ENCODE results near the gene PDE4D. TPM values are rescaled to one million over a fixed set of nuclear protein-coding genes. Genes with fewer than 3 reads are reported as not detected.
A peak's percentile ranks its signal among the peaks of the same experiment; 100 is the strongest.

The PDE4D gene
- total RNA-seq, 1 donor from 2014 or later: 47.7 TPM

DNA sequence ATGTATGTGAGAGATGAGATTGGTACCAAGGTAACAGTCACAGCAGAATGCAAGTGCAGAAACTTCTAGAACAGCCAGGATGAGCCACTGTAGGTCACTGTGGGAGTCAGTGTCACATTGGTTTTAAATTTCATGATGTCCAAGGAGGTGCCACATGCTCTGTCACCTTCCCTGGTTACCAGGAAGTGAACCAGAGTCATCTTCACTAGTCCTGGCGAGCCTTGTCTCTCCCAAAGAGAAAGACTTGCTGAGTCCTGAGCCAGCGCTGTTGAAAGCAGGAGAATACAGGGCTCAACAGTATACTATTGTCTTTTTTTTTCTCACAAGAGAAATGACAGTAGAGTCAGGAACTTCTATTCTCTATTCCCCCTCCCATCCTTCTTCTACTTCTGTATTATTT lies 695.2 kb downstream of the PDE4D start:
- Mint-ChIP-seq H3K4me3 (no peak overlapping the region), H3K4me1 (peaks cover 3% of the 10 kb centered on the region), H3K9me3 (no peaks in the 10 kb centered on the region), H3K36me3 (ENCODE audit: low read depth) (no peaks in the 10 kb centered on the region), H3K27me3 (peaks cover 19% of the 10 kb centered on the region), H3K27ac (no peak overlapping the region)
- DNase-seq: no peak
- intact Hi-C loops (cut with micrococcal nuclease): no loop called here

DNA sequence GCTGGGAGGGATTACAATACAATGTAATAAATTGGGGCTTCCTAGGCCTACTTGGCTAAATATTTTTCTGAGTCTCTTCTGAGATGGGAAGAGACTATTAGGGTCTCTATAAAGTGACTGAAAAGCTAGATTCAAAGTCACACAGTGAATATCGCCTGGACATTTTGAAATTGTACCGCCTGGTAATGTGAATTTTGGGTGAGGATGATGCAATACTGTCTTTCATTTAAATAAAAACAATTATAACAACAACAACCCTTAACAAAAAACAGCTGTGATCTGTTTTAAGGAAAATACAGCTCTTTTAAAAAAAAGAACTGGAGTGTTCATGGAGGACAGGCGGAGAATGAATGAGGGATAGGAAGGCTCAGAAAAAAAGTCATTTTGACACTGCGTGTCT lies 695.6 kb downstream of the PDE4D start:
- Mint-ChIP-seq H3K27me3 (peaks cover 19% of the 10 kb centered on the region), H3K9me3 (no peaks in the 10 kb centered on the region), H3K4me3 (no peak overlapping the region), H3K27ac (no peak overlapping the region), H3K36me3 (ENCODE audit: low read depth) (no peaks in the 10 kb centered on the region), H3K4me1 (peaks cover 3% of the 10 kb centered on the region)
- intact Hi-C loops (cut with micrococcal nuclease): no loop called here
- DNase-seq: no peak

DNA sequence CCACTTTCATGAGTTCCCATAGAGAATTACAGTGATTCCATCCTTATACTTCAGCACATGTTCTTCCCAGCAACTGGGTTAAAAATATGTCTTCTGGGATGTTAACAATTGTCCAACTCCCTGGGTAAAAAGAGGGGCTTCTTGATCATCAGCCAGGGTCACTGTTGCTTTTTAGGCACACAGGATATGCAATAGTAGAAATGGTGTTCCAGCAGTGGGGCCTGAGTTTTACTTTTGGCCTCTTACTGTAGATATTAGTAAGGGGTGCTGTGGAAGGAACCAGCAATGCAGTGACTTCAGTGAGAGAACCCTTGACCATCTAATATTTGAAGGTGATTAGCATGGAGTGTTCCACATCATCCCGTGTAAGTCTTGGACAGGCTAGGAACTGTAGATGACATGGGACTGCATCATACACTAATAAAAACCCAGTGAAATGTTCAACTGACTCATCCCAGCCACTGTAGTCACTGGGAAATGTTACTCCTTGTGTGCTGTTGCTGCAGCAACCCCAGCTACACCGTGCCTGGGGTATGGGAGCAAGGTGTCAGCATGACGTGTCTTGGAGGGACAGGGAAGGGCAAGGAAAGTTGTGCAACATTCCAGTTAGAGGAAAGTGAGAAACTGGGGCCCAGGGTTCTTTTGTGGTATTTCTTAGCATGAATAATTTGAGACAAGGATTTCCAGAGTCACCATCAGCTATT lies 699.8 kb downstream of the PDE4D start:
- Mint-ChIP-seq H3K27ac (no peak overlapping the region), H3K9me3 (no peaks in the 10 kb centered on the region), H3K4me1 (peaks cover 3% of the 10 kb centered on the region), H3K27me3 (peaks cover 28% of the 10 kb centered on the region), H3K36me3 (ENCODE audit: low read depth) (no peaks in the 10 kb centered on the region), H3K4me3 (no peak overlapping the region)
- intact Hi-C loops (cut with micrococcal nuclease): no loop called here
- DNase-seq: no peak

DNA sequence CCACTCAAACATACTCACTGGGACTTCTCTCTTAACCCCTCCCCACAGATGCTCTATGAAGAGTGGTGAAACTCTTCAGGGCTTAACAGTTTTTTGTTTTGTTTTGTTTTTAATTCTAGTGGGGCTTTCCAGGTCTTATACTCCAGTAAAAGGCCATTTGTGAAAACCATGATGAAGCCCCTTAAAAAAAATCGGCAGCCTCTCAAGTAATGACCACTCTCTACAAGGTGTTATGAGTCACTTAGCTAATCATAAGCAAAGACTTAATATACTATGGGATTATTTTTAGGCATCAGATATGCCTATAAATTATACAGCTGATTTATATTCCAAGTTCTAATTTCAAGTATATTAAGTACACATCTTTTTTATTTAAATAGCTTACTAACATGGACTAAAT lies 702.8 kb downstream of the PDE4D start:
- no peak overlapping the region for H3K4me3 Mint-ChIP-seq

DNA sequence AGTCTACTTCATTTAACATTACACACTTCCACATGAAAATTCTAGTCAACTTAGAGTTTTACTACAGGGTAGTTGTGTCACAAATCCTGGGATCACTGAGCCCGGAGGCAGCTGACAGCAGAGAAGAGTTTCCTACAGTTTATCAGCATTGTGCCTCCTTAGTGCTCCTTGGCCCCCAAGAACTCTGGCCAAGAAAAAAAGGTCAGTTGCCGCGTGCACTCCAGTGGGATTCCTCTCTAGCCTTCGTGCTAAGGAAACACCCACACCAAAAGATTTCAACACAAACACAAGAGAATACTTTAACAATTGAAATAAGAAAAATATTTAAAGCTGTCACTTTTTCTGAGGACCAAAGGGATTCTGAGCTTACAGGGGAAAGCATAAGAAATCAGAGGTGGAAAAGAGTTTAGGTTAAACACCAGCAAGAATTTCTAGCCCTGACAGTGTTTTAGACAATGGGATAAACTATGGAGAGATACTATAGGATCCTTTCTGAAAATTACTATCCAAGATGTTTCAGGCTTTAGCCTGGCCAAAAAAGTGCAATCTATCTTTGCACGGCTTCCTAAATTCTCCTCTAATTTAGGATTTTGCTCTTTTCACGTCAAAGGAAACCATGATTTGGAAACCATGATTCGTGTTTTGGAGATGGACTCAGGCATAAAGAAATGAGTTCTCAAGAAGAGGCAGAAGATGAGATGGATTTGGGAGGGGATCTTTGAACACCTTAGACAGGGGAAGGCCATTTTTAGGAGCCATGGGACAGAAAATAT lies 703.9 kb downstream of the PDE4D start:
- Mint-ChIP-seq H3K27me3 (peaks cover 44% of the 10 kb centered on the region), H3K36me3 (ENCODE audit: low read depth) (no peaks in the 10 kb centered on the region), H3K4me3 (no peak overlapping the region), H3K9me3 (no peaks in the 10 kb centered on the region), H3K27ac (no peak overlapping the region), H3K4me1 (peaks cover 7% of the 10 kb centered on the region)
- intact Hi-C loops (cut with micrococcal nuclease): loop anchor here (2.0 to 5.0 kb wide), 4 partner anchors 302 to 611 kb away; no protein-coding TSS in a partner anchor
- peak; percentile 41 for DNase-seq

More for the DNA sequence above, 702.8 kb downstream of the PDE4D start:
- Mint-ChIP-seq H3K27me3 (peaks cover 37% of the 10 kb centered on the region), H3K36me3 (ENCODE audit: low read depth) (no peaks in the 10 kb centered on the region), H3K4me1 (peaks cover 7% of the 10 kb centered on the region), H3K9me3 (no peaks in the 10 kb centered on the region), H3K27ac (no peak overlapping the region)
- intact Hi-C loops (cut with micrococcal nuclease): no loop called here
- DNase-seq: no peak

DNA sequence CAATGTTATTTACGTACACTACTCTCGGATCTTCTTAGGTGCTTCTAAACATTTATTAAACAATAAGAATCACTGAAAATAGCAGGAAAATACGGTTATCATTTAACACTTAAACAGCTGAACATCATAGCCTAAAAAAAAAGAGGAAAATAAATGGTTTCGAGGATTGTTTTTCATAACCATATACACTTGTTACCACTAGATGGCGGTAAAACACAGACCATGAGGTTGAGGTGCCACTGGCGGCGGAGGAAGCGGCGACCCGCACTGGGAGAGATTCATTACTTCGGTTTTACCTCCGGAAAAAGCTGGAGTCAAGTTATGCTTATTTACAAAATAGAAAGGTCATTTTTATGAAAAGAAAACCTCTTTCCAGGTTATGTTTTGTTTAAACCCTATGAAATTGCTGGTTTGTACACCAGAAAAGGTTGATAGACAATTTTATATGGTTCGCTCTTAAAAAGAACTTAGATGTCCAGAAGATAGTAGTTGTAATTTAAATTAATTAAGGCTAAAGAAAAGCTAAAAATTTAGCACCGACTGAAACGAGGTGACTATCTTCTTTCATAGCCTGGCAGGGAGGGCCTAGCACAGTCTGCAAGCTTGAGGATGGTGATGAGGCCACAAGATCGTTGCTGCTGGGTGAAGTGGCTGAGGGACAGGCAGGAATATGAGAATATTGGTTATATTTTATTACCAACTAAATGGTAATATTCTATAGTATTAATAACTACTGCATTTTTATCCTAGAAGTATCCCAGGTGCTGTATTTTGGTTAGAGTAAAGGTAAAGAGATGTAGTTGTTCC lies 704.9 kb downstream of the PDE4D start:
- Mint-ChIP-seq H3K27ac (no peak overlapping the region), H3K4me3 (peak overlapping the region; percentile 52)

DNA sequence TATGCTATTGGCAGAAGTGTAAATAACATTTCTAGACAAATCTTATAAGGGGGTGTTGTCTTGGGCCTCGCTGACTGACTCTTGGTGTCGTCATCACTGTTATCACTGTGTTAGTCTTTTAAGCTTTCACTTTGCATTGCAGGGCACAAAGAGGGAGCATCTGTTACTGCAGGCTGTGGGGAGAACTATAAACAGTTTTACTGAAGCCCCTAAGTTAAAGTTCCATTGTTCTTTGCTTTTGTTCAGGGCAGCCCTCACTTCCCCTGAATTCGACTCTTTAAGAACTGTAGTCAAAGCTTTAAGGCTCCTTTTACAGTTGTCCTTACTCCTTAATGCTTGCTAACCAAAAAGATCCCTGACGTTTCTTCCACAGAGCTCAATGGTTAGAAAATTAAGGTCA lies 705.7 kb downstream of the PDE4D start:
- intact Hi-C loops (cut with micrococcal nuclease): loop anchor here (1.0 to 5.0 kb wide), 6 partner anchors 179 to 613 kb away; no protein-coding TSS in a partner anchor
- Mint-ChIP-seq H3K36me3 (ENCODE audit: low read depth) (no peaks in the 10 kb centered on the region), H3K9me3 (no peaks in the 10 kb centered on the region), H3K27ac (no peak overlapping the region), H3K27me3 (peaks cover 49% of the 10 kb centered on the region), H3K4me3 (no peak overlapping the region), H3K4me1 (peaks cover 7% of the 10 kb centered on the region)
- peak; percentile 56 for DNase-seq

More for the DNA sequence above, 704.9 kb downstream of the PDE4D start:
- no peaks in the 10 kb centered on the region for H3K36me3 Mint-ChIP-seq (ENCODE audit: low read depth)
- peaks cover 7% of the 10 kb centered on the region for H3K4me1 Mint-ChIP-seq
- DNase-seq: peak; percentile 88
- intact Hi-C loops (cut with micrococcal nuclease): loop anchor here (1.0 to 5.0 kb wide), 6 partner anchors 179 to 612 kb away; no protein-coding TSS in a partner anchor
- H3K9me3 Mint-ChIP-seq: no peaks in the 10 kb centered on the region
- H3K27me3 Mint-ChIP-seq: peaks cover 45% of the 10 kb centered on the region

DNA sequence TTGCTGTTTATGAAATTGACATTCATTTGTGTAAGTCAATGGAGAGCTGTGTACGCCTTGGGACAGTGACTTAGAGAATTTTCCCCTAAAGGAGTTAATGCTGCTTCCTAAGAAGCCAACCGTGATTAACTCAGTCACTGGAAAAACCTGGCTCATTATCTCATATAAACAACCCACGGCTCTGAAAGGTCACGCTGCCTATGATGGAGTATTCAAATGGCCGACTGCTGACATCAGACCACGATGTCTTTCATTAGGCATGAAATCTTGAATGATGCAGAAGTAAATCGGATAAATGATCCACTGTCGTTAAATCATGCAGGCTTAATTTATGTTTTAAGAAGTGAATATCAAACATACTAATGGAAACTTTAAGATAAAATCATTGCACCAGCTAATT lies 706.9 kb downstream of the PDE4D start:
- Mint-ChIP-seq H3K4me3 (no peak overlapping the region), H3K27ac (no peak overlapping the region), H3K27me3 (peaks cover 53% of the 10 kb centered on the region), H3K36me3 (ENCODE audit: low read depth) (no peaks in the 10 kb centered on the region), H3K4me1 (peaks cover 7% of the 10 kb centered on the region), H3K9me3 (no peaks in the 10 kb centered on the region)
- DNase-seq: peak; percentile 48
- intact Hi-C loops (cut with micrococcal nuclease): loop anchor here (5.0 kb wide), 2 partner anchors 299 to 486 kb away; no protein-coding TSS in a partner anchor

DNA sequence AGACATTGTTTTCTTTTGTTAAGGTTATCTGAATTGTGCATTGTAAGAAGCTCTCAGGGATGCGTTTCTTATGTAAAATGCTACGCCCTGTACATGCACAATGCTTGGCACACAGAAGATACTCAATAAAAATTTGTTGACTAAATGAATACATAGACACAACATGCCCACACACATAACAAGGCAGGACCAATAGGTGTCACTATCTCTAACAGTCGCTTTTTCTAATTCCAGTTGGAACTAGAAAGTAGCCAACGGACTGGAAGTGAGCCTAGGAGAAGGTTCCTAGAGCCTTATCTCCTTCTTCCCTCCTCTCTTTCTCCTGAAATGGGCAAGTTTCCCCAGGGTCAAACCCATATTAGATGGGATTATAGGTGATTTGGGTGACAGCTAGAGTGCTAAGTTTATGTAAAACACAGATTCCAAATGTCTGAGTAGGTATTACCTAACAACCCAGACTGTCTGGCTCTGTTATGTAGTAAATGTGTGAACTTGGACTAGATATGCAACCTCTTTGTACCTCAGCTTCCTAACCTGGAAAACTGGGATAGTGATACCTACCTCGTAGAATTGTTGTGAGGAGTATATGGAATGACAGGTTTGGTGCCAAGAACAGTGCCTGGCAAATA lies 707.7 kb downstream of the PDE4D start:
- intact Hi-C loops (cut with micrococcal nuclease): loop anchor here (5.0 kb wide), 2 partner anchors 299 to 486 kb away; no protein-coding TSS in a partner anchor
- Mint-ChIP-seq H3K4me1 (peaks cover 7% of the 10 kb centered on the region), H3K27me3 (peaks cover 55% of the 10 kb centered on the region), H3K27ac (no peak overlapping the region), H3K9me3 (no peaks in the 10 kb centered on the region), H3K4me3 (no peak overlapping the region), H3K36me3 (ENCODE audit: low read depth) (no peaks in the 10 kb centered on the region)
- peak; percentile 35 for DNase-seq

DNA sequence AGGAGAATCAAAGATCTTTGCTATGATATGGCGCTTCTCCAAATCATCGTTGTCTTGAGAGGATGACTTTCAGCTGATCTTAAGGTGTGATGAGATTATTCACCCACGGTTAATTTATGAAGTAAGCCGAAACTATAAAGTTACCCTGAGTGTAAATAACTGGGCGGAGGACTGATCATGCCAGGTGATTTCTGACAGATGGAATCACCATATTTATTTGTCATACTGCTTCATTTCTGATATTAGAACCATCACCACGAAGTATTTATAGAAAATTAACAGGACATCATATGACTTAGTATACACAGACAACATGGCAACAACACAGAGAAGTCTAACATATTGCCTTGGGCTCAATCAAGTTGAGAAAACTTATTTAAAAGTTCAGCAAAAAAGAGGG lies 708.8 kb downstream of the PDE4D start:
- no peak for DNase-seq
- no peaks in the 10 kb centered on the region for H3K36me3 Mint-ChIP-seq (ENCODE audit: low read depth)
- no peaks in the 10 kb centered on the region for H3K9me3 Mint-ChIP-seq
- no peak overlapping the region for H3K27ac Mint-ChIP-seq
- intact Hi-C loops (cut with micrococcal nuclease): loop anchor here (5.0 kb wide), 2 partner anchors 297 to 488 kb away; no protein-coding TSS in a partner anchor
- no peak overlapping the region for H3K4me3 Mint-ChIP-seq
- H3K4me1 Mint-ChIP-seq: peaks cover 7% of the 10 kb centered on the region
- peaks cover 59% of the 10 kb centered on the region for H3K27me3 Mint-ChIP-seq

DNA sequence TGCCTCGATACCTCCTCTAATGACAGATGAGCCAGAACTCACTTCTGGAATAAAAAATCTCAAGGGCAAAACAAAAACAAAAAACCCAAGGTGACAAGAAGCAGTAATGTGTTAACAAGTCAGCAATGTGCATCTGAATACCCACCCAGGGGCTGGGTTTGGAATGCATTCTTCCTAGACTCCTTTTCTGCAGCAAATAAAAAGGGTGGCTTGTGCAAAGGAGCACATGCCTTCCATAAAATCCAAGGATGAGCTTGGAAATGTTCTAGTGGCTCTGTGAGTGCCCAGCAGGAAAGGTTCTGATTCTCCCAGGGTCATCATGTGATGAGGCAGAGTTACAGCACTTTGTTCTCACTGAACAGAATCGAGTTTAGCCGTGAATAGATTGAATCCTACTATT lies 710.8 kb downstream of the PDE4D start:
- no peak overlapping the region for H3K4me3 Mint-ChIP-seq
- H3K4me1 Mint-ChIP-seq: peaks cover 11% of the 10 kb centered on the region
- peaks cover 49% of the 10 kb centered on the region for H3K27me3 Mint-ChIP-seq
- H3K27ac Mint-ChIP-seq: no peak overlapping the region
- no peaks in the 10 kb centered on the region for H3K9me3 Mint-ChIP-seq
- DNase-seq: peak; percentile 29
- H3K36me3 Mint-ChIP-seq (ENCODE audit: low read depth): no peaks in the 10 kb centered on the region
- intact Hi-C loops (cut with micrococcal nuclease): no loop called here

DNA sequence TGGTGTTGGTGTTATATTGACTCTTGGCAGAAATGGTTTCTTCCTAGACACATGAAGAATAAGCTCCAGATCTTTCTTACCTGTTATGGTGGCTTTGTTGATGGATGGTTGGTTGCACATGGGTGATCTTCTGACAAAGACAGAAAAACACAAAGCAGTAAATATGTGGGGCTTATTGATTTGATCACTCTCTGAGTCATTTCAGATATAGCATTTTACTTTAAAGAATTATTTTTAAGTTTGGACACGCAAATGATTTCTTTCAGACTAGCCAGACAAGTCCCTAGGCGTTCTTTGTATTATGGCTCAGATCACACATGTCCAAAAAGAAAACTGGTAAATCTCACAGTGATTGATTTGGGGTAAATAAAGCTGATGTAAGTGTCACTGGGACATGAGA lies 713.0 kb downstream of the PDE4D start:
- DNase-seq: peak; percentile 25
- intact Hi-C loops (cut with micrococcal nuclease): no loop called here
- Mint-ChIP-seq H3K4me3 (no peak overlapping the region), H3K27me3 (peaks cover 35% of the 10 kb centered on the region), H3K4me1 (peaks cover 17% of the 10 kb centered on the region), H3K9me3 (no peaks in the 10 kb centered on the region), H3K27ac (no peak overlapping the region), H3K36me3 (ENCODE audit: low read depth) (no peaks in the 10 kb centered on the region)

DNA sequence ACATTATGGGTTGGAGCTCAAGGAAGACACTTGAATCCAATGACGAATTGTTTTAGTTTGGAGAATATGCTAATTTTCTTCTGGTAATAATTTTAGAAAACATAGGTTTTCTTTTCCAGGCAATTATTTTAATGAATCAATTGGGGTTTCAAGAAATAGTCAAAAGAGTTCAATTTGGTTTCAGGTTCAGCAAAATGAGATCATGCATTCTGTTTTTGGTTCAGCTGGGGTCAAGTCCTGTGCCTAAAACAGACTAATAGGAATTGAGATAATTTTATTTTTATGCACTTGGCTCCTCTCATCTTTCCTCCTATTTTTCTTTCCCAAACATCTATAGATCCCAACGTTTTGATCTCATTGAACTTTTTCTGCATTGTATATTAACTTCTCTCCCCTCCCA lies 713.8 kb downstream of the PDE4D start:
- Mint-ChIP-seq H3K4me3 (no peak overlapping the region), H3K27me3 (peaks cover 27% of the 10 kb centered on the region), H3K27ac (no peak overlapping the region), H3K36me3 (ENCODE audit: low read depth) (no peaks in the 10 kb centered on the region), H3K9me3 (no peaks in the 10 kb centered on the region), H3K4me1 (peaks cover 17% of the 10 kb centered on the region)
- no peak for DNase-seq
- intact Hi-C loops (cut with micrococcal nuclease): no loop called here

All from activated CD4-positive, alpha-beta T cell treated with anti-CD3 and anti-CD28 coated beads, Interleukin-2, amount 10 ng/mL, durations not matched to agents 24 days and 14 days (primary cell).